GM19238 (cell line): ENCODE results near the gene NTN3.

ENCODE experiments used
- DNase-seq: peaks from one replicate; pipeline ENCODE4 v3.0.0; 2011; ENCODE audit warnings: low spot score; ENCODE audit not compliant: insufficient read length

The NTN3 gene

GRCh38 chr16:2466667-2467527, 4.2 kb upstream of the NTN3 start:
- DNase-seq = no peak

- peak; percentile 76 for DNase-seq
Measured at GRCh38 chr16:2467528-2468232, 3.4 kb upstream of the NTN3 start.

GRCh38 chr16:2468233-2468724, 2.8 kb upstream of the NTN3 start:
- DNase-seq = peak; percentile 65

- peak; percentile 89 for DNase-seq
Measured at GRCh38 chr16:2468725-2469398, 2.2 kb upstream of the NTN3 start.

- no peak for DNase-seq
Measured at GRCh38 chr16:2469399-2470233, 1.5 kb upstream of the NTN3 start.

- DNase-seq = no peak
Measured at GRCh38 chr16:2470234-2470601, 879 bp upstream of the NTN3 start.

- no peak for DNase-seq
Measured at GRCh38 chr16:2470603-2471015, 488 bp upstream of the NTN3 start.

- no peak for DNase-seq
Measured at GRCh38 chr16:2471653-2472487, 773 bp downstream of the NTN3 start.

GRCh38 chr16:2472488-2472864, 1.4 kb downstream of the NTN3 start:
- DNase-seq = no peak

- DNase-seq = no peak
Measured at GRCh38 chr16:2472885-2473445, 1.9 kb downstream of the NTN3 start.

GRCh38 chr16:2473446-2473926, 2.4 kb downstream of the NTN3 start:
- no peak for DNase-seq

GRCh38 chr16:2473999-2474876, 3.1 kb downstream of the NTN3 start:
- DNase-seq = peak; percentile 75

GRCh38 chr16:2474877-2475412, 3.8 kb downstream of the NTN3 start, which contains the start of gene TBC1D24:
Gene TBC1D24, plus strand, starts transcription at chr16:2475127. Its CDS starts 21,022 bp downstream, at chr16:2496149.
- DNase-seq = peak; percentile 100

- DNase-seq = peak; percentile 49
Measured at GRCh38 chr16:2475413-2476344, 4.6 kb downstream of the NTN3 start.

GRCh38 chr16:2476345-2476720, 5.2 kb downstream of the NTN3 start:
- DNase-seq = no peak

GRCh38 chr16:2476741-2477140, 5.6 kb downstream of the NTN3 start:
- DNase-seq = no peak

- DNase-seq = no peak
Measured at GRCh38 chr16:2477327-2477726, 6.2 kb downstream of the NTN3 start.
